ENCODE measurements around the gene COG8.

DNA sequence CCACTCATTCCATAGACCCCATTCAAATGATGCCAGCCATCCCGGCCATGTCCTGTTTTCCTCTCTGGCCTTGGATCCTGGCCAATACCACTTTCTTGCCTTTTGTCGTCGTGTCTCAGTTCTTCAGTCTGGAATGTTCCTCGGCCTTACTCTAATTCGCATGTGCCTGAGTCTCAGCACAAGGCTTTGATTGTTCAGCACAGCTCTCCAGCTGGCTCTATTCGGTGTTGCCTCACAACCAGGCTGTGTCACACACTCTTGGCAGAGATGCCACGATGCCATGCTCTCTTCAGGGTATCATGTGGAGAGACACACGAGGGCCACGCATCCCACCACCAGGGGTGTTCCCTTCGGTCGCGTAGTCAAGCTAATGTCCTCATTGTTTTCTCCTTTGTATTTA, 30.0 kb downstream of the COG8 start:
- no peak for TF ChIP-seq CTCF (IDR thresholded peaks at IDR 0.05)
- TF ChIP-seq POLR2AphosphoS5 (IDR thresholded peaks at IDR 0.05; ENCODE audit: insufficient read depth in 1 of 2, low read depth in 1 of 2): no peak
- no peak for TF ChIP-seq POLR2A (IDR thresholded peaks at IDR 0.05)

All from vagina (tissue), 2 donors.